D721Med (cell line): ENCODE measurements around the gene EAF1.

Experiments
- DNase-seq: peaks from one replicate; pipeline ENCODE4 v3.0.0; 2011; ENCODE audit warnings: low spot score; ENCODE audit not compliant: insufficient read length
- FAIRE-seq: peaks from 2 replicates; lab custom pipeline; 2011; peaks lifted over from hg19 to GRCh38; lab: Jason Lieb, UNC
- TF ChIP-seq, protein P1 (sequence below): IDR thresholded peaks from 2 replicates; pipeline ENCODE4 v1.5.1; 2012; ENCODE audit warnings: mild to moderate bottlenecking, control low read depth; ENCODE audit not compliant: insufficient read depth; ENCODE audit errors: missing control alignments

The EAF1 gene

DNA sequence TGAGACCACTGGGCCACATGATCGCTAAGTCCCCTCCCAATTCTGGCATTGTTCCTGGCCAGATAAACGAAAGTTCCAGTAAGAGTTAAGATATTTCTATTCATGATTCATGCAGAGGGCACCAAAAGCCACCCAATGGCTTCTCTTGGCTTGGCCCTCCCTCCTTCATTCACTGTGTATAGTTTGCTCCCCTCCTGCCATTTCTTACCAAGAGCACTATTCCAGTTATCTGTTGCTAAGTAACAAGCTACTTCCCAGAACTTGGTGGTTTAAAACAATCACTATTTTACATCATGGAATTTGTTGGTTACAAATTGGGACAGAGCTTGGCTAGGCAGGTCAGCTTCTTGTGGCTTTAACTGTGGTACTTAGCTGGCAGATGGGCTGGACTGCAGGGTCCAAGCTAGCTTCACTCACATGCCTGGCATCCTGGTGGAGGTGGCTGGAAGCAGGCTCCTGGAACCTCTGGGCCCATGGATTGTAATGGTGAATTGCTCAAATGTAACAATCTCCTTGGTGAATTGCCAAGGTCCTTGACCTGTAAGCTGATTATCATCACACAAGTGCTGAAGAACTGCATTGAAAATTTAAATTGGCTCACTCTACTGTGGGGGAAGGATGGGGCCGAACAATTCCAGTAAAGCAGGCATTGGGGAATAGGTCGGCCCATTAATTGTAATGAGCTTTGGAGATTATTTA lies 16.6 kb downstream of the EAF1 start:
- FAIRE-seq (no peak), DNase-seq (no peak)
- TF ChIP-seq, protein P1, sequence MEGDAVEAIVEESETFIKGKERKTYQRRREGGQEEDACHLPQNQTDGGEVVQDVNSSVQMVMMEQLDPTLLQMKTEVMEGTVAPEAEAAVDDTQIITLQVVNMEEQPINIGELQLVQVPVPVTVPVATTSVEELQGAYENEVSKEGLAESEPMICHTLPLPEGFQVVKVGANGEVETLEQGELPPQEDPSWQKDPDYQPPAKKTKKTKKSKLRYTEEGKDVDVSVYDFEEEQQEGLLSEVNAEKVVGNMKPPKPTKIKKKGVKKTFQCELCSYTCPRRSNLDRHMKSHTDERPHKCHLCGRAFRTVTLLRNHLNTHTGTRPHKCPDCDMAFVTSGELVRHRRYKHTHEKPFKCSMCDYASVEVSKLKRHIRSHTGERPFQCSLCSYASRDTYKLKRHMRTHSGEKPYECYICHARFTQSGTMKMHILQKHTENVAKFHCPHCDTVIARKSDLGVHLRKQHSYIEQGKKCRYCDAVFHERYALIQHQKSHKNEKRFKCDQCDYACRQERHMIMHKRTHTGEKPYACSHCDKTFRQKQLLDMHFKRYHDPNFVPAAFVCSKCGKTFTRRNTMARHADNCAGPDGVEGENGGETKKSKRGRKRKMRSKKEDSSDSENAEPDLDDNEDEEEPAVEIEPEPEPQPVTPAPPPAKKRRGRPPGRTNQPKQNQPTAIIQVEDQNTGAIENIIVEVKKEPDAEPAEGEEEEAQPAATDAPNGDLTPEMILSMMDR = no peak

DNA sequence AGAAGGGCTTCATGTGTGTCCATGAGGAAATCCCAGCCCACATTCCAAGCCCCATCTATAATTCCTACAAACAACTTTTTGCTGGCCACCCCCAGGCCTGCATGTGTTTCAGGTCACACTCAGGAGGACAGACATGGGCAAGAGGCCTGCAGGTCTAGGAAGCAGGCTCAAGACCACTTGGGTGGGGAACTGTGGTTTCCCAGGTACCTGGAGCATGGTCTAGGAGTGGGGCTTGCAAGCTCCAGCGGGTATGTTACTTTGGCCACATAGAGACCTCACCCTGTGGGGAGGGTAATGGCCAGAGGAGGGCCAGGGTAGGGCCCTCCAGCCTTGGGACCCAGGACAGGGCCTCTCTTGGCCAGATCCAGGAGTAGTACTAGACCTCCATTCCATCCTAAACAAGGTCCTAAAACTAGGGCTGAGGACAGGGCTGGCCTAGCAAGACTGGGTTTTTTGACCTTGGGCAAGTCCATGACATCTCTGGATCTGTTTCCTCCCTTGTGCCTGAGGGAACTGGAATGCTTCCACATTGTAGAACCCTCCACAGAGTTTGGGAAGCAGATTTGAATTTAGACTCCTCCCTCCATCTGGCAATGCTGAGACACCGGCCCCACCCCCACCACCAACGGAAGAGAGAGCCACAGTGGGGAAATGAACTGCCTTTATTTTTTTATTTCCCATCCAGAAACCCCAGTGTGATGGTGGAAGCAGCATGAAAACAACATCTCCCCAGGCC lies 22.3 kb downstream of the EAF1 start:
- TF ChIP-seq, protein P1 = no peak
- FAIRE-seq = no peak
- no peak for DNase-seq

DNA sequence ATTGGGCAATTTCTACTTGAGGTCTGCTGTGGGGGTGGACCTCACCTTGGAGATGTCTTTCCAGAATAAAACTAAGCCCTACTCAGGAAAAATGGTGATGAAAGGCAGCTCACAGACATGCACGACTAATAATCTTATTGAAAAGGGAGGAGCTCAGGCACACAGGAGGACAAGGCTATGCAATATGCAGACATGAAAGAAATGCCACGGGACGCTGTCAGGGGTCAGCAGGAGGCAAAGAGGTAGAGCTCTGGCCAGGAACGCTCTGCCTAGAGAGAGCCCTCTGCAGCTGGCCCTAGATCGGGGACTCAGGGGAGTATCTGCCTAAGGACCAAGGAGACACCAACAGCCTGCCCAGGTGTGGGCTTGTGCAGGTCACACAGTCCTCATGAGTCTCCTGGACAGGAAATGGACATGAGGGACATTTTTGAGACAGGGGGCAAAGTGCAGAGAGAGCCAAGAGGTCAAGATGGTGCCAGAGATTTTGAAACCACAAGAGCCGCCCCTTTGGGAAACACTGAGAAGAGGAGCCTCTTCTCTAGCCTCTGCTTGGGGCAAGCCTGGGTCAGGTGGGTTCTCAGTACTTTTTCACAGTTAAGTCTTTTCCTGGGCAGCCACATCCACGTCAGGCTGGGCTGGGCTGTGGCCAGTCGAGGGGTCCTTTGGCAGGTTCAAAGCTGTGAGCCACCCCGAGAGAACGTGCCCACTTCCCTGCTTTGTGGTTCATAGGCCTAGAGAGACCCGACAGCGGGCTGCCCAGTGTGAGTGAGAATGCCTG lies 23.2 kb downstream of the EAF1 start:
- TF ChIP-seq, protein P1 = no peak
- FAIRE-seq = no peak
- no peak for DNase-seq

DNA sequence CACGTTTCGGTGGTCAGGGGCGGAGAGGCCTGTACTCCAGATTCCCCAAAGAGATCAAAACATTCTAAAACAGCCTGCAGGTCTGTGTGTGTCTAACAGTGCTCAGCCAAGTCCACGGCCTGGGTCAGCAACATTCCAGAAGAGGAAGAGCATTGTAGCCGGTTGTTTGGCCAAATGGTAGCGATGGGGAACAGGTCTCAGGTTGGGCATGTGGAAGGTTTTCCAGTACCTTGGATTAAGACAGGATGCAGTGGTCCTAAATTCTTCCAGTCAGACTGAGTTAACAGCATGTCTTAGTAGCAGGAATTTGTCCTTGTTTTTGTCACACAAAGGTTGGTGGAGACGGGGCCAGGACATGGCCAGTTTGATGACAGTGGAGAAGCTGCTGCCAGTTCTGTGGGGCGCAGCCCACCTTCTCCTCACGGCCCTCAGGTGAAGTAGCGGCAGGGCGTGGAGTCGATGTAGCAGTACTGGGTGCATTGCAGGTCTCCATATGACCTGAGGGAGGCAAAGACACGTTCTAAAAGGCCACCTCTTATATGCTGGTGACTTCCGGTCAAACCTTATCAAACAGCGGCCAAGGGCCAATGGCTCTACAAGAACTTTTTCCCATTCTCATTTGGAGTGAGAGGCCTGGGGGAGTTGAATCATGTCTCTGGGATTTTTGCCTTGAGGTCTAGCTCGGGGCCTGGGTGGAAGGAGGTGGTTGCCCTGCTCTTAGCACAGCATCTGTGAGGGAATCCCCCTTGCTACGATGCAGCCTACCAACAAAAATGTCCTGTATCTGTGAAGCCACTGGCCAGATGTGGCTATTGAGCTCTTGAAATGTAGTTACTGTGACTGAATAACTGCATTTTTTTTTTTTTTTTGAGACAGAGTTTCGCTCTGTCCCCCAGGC lies 24.1 kb downstream of the EAF1 start:
- no peak for DNase-seq
- no peak for FAIRE-seq
- TF ChIP-seq, protein P1 = no peak

DNA sequence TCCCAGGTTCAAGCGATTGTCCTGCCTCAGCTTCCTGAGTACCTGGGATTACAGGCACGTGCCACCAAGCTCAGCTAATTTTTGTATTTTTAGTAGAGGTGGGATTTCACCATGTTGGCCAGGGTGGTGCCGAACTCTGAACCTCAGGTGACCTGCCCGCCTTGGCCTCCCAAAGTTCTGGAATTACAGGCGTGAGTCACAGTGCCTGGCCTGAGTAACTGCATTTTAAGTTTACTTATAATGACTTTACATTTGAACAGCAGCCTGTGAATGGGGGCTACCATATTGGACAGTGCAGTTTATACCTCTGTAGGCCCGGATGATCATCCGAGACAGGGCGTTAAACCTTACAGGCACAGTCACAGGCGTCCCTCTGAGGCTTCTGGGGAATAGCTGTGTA lies 24.8 kb downstream of the EAF1 start:
- no peak for DNase-seq
- TF ChIP-seq, protein P1 = no peak
- no peak for FAIRE-seq

DNA sequence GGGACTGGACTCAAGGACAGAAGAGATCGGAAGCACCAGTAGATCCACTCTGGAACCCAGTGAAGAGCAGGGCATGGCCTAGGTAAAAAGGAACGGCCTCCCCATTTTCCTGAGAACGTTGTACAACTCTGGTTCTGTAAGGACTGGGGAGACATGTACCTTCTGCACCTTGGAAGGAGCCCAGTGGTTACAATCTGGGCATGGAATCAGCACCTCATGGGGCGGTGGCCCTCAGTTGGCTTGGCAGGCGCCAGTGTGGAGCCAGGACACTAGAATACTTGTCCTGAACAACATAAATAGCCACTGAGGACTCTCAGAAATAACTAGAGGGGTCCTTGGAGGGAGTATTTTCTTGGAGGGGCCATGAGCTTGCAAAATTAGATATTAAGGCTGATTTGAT lies 25.6 kb downstream of the EAF1 start:
- FAIRE-seq (no peak), DNase-seq (no peak)
- TF ChIP-seq, protein P1 = no peak
